Fibroblast of lung (primary cell): ENCODE measurements around the gene RGP1.

Experiments used
- EZH2 ChIP-seq: IDR thresholded peaks from 2 replicates; pipeline ENCODE4 v1.5.1; 2012; ENCODE audit warnings: low read length, control low read depth, mild to moderate bottlenecking; ENCODE audit errors: missing control alignments
- TF ChIP-seq, protein P1 (sequence below), 2 donors: IDR thresholded peaks in 1 of 2; conservative IDR thresholded peaks in 1 of 2; 1 replicate in 1 of 2; 2 replicates in 1 of 2; pipeline ENCODE4 v1.5.1; 2011 to 2012; ENCODE audit warnings: low read length in 2 of 2, control low read depth in 1 of 2, inconsistent platforms in 1 of 2, low read depth in 1 of 2, mild to moderate bottlenecking in 1 of 2

DNA sequence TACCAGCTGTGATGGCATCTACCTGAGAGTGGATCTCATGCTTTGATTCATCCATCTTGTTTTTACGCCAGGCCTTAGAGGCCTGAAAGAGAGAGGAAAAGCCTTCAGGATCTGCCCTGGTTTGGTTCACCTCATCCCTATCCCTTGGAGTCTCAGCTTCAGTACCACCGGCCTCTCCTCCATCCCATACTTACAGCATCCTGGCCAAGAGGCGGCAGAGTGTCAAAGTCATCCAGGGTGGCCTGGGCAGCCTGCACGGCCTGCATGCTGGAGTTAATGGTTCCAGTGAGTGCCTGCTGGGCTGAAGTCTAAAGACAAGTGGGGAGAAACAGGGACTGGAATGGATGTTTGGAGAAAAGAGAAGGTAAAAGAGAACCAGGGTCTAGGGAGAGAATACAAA is 29.5 kb upstream of the RGP1 start:
- TF ChIP-seq, protein P1, sequence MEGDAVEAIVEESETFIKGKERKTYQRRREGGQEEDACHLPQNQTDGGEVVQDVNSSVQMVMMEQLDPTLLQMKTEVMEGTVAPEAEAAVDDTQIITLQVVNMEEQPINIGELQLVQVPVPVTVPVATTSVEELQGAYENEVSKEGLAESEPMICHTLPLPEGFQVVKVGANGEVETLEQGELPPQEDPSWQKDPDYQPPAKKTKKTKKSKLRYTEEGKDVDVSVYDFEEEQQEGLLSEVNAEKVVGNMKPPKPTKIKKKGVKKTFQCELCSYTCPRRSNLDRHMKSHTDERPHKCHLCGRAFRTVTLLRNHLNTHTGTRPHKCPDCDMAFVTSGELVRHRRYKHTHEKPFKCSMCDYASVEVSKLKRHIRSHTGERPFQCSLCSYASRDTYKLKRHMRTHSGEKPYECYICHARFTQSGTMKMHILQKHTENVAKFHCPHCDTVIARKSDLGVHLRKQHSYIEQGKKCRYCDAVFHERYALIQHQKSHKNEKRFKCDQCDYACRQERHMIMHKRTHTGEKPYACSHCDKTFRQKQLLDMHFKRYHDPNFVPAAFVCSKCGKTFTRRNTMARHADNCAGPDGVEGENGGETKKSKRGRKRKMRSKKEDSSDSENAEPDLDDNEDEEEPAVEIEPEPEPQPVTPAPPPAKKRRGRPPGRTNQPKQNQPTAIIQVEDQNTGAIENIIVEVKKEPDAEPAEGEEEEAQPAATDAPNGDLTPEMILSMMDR (conservative IDR thresholded peaks at IDR 0.05 in 1 of 2, IDR thresholded peaks at IDR 0.05 in 1 of 2; ENCODE audit: low read depth in 1 of 2, low read length in 2 of 2) = no peak
- no peak for TF ChIP-seq EZH2
